ENCODE results near the gene AFAP1.

- TF ChIP-seq CTCF (conservative IDR thresholded peaks at IDR 0.05; ENCODE audit: low read depth, low read length), result 0 out of 2 replicates have a peak, but pooled peaks have one; percentile 15
- TF ChIP-seq EZH2 (IDR thresholded peaks at IDR 0.05; ENCODE audit: low read length, unreplicated experiment), result no peak
Measured at GRCh38 chr4:7964459-7964858, 24.8 kb upstream of the AFAP1 start.
